Measurements from ENCODE around the gene ZHX3. TPM values are rescaled to one million over a fixed set of nuclear protein-coding genes. Genes with fewer than 3 reads are reported as not detected.

The ZHX3 gene
- total and polyA plus RNA-seq, 2 of the 13 experiments (the other 11 are each of a cell fraction or from before 2014, with no cell fraction given): 8.4 to 11.7 TPM

DNA sequence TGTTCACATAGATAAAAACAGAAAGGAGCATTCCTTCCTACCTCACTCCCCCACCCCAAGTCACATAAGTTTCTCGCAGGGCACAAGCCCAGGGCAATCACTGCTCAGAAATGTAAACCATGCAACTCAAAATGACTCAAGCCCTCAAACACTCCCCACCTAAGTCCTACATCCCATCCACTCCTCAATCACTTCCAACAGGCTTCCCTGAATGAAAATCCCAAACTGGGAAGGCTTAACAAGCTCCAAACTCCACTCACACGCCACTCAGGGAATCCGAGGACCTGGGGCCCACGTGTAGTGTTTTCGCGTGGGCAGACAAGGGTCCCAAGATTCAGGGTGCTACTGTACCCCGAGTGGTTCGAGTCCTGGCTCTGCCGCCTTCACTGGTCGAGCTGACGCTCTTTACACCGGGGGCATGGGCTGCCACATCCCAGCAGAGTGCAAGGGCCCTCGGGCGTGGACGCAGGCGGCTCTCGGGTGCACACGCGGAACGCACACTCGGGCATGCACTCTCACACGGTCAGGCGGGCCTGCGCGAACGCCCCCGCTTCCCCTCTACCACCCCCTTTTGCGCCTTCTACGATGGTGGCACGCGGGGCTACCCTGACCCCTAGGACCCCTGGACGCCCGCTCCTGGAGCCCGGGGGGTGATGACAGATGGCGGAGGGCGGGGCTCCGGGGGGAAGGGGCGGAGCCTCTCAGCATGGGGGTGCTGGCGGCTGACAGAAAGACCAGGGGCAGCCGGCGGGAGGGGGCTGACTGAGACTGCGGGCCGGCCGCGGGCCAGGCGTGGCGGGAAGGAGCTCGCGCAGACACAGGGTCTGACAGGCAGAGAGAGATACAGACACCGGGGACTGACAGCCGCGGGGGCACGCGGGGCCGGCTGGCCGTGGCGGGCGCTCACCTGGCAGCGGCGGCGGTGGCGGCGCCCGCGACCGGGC, 657 bp downstream of the ZHX3 start (continued):
- TF ChIP-seq, protein P1, sequence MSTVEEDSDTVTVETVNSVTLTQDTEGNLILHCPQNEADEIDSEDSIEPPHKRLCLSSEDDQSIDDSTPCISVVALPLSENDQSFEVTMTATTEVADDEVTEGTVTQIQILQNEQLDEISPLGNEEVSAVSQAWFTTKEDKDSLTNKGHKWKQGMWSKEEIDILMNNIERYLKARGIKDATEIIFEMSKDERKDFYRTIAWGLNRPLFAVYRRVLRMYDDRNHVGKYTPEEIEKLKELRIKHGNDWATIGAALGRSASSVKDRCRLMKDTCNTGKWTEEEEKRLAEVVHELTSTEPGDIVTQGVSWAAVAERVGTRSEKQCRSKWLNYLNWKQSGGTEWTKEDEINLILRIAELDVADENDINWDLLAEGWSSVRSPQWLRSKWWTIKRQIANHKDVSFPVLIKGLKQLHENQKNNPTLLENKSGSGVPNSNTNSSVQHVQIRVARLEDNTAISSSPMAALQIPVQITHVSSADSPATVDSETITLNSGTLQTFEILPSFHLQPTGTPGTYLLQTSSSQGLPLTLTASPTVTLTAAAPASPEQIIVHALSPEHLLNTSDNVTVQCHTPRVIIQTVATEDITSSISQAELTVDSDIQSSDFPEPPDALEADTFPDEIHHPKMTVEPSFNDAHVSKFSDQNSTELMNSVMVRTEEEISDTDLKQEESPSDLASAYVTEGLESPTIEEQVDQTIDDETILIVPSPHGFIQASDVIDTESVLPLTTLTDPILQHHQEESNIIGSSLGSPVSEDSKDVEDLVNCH (CRISPR knock-in tag; IDR thresholded peaks at IDR 0.05): no peak
- TF ChIP-seq, protein P2, sequence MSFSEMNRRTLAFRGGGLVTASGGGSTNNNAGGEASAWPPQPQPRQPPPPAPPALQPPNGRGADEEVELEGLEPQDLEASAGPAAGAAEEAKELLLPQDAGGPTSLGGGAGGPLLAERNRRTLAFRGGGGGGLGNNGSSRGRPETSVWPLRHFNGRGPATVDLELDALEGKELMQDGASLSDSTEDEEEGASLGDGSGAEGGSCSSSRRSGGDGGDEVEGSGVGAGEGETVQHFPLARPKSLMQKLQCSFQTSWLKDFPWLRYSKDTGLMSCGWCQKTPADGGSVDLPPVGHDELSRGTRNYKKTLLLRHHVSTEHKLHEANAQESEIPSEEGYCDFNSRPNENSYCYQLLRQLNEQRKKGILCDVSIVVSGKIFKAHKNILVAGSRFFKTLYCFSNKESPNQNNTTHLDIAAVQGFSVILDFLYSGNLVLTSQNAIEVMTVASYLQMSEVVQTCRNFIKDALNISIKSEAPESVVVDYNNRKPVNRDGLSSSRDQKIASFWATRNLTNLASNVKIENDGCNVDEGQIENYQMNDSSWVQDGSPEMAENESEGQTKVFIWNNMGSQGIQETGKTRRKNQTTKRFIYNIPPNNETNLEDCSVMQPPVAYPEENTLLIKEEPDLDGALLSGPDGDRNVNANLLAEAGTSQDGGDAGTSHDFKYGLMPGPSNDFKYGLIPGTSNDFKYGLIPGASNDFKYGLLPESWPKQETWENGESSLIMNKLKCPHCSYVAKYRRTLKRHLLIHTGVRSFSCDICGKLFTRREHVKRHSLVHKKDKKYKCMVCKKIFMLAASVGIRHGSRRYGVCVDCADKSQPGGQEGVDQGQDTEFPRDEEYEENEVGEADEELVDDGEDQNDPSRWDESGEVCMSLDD (CRISPR knock-in tag; IDR thresholded peaks at IDR 0.05; ENCODE audit: borderline replicate concordance): peak; percentile 72; the same call in 1 of the 2 replicates
- TF ChIP-seq POLR2AphosphoS5 (IDR thresholded peaks at IDR 0.05; ENCODE audit: low read depth, low read length): no peak; the same call in 1 of the 2 replicates
- peak; percentile 68; the same call in 1 of the 2 replicates for TF ChIP-seq ZNF749 (CRISPR knock-in tag; IDR thresholded peaks at IDR 0.05; ENCODE audit: borderline replicate concordance)
- TF ChIP-seq ZNF652 (CRISPR knock-in tag; IDR thresholded peaks at IDR 0.05; ENCODE audit: borderline replicate concordance, low read depth): no peak
- TF ChIP-seq ZNF232 (CRISPR knock-in tag; IDR thresholded peaks at IDR 0.05; ENCODE audit: borderline replicate concordance): peak; percentile 85; the same call in 1 of the 2 replicates
- no peak for TF ChIP-seq ZNF775 (CRISPR knock-in tag; IDR thresholded peaks at IDR 0.05; ENCODE audit: borderline replicate concordance)
- no peak for TF ChIP-seq HOXA9 (CRISPR knock-in tag; IDR thresholded peaks at IDR 0.05; ENCODE audit: borderline replicate concordance)
- no peak for TF ChIP-seq ATAD3A (CRISPR knock-in tag; IDR thresholded peaks at IDR 0.05)
- TF ChIP-seq KAT2B (IDR thresholded peaks at IDR 0.05; ENCODE audit: borderline replicate concordance, low read depth, low read length): no peak
- TF ChIP-seq, protein P3, sequence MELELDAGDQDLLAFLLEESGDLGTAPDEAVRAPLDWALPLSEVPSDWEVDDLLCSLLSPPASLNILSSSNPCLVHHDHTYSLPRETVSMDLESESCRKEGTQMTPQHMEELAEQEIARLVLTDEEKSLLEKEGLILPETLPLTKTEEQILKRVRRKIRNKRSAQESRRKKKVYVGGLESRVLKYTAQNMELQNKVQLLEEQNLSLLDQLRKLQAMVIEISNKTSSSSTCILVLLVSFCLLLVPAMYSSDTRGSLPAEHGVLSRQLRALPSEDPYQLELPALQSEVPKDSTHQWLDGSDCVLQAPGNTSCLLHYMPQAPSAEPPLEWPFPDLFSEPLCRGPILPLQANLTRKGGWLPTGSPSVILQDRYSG (CRISPR knock-in tag; IDR thresholded peaks at IDR 0.05): no peak
- 0 out of 2 replicates have a peak, but pooled peaks have one; percentile 26 for TF ChIP-seq RBAK (CRISPR knock-in tag; IDR thresholded peaks at IDR 0.05)
- peak; percentile 74 for TF ChIP-seq GATAD2A (CRISPR knock-in tag; IDR thresholded peaks at IDR 0.05)
- no peak for TF ChIP-seq ZNF337 (CRISPR knock-in tag; IDR thresholded peaks at IDR 0.05; ENCODE audit: borderline replicate concordance, low read depth)
- TF ChIP-seq, protein P4, sequence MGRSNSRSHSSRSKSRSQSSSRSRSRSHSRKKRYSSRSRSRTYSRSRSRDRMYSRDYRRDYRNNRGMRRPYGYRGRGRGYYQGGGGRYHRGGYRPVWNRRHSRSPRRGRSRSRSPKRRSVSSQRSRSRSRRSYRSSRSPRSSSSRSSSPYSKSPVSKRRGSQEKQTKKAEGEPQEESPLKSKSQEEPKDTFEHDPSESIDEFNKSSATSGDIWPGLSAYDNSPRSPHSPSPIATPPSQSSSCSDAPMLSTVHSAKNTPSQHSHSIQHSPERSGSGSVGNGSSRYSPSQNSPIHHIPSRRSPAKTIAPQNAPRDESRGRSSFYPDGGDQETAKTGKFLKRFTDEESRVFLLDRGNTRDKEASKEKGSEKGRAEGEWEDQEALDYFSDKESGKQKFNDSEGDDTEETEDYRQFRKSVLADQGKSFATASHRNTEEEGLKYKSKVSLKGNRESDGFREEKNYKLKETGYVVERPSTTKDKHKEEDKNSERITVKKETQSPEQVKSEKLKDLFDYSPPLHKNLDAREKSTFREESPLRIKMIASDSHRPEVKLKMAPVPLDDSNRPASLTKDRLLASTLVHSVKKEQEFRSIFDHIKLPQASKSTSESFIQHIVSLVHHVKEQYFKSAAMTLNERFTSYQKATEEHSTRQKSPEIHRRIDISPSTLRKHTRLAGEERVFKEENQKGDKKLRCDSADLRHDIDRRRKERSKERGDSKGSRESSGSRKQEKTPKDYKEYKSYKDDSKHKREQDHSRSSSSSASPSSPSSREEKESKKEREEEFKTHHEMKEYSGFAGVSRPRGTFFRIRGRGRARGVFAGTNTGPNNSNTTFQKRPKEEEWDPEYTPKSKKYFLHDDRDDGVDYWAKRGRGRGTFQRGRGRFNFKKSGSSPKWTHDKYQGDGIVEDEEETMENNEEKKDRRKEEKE (IDR thresholded peaks at IDR 0.05): no peak
- no peak for TF ChIP-seq HDAC6 (IDR thresholded peaks at IDR 0.05; ENCODE audit: low read depth, low read length)
- TF ChIP-seq MED13 (CRISPR knock-in tag; IDR thresholded peaks at IDR 0.05): no peak
- no peak for TF ChIP-seq ZNF816 (CRISPR knock-in tag; IDR thresholded peaks at IDR 0.05; ENCODE audit: borderline replicate concordance)
- TF ChIP-seq RARA (CRISPR knock-in tag; IDR thresholded peaks at IDR 0.05): no peak; the same call in 1 of the 2 replicates
- TF ChIP-seq ZNF33B (CRISPR knock-in tag; IDR thresholded peaks at IDR 0.05): no peak
